Neural crest cell (in vitro differentiated cells): ENCODE results near the gene CELF4. TPM values are rescaled to one million over a fixed set of nuclear protein-coding genes. Genes with fewer than 3 reads are reported as not detected.

Source experiments
- DNase-seq: peaks from one replicate; pipeline ENCODE4 v3.0.0; 2021; ENCODE audit warnings: low read depth, mixed read lengths, low spot score
- H3K27ac Mint-ChIP-seq: one replicate; pipeline ENCODE4 v1.8.0; 2021; ENCODE audit warnings: mild to moderate bottlenecking, mixed read lengths; ENCODE audit not compliant: unreplicated experiment
- H3K27me3 Mint-ChIP-seq: 2 replicates; pipeline ENCODE4 v1.8.0; 2021; ENCODE audit warnings: low read depth, mild to moderate bottlenecking, mixed read lengths
- H3K36me3 Mint-ChIP-seq: 2 replicates; pipeline ENCODE4 v1.8.0; 2021; ENCODE audit warnings: low read depth, mild to moderate bottlenecking, mixed read lengths
- H3K4me1 Mint-ChIP-seq: 2 replicates; pipeline ENCODE4 v1.8.0; 2021; ENCODE audit warnings: mixed read lengths
- H3K4me3 Mint-ChIP-seq: one replicate; pipeline ENCODE4 v1.8.0; 2021; ENCODE audit warnings: mild to moderate bottlenecking, mixed read lengths
- H3K9me3 Mint-ChIP-seq: 2 replicates; pipeline ENCODE4 v1.8.0; 2021; ENCODE audit warnings: mixed read lengths
- total RNA-seq: library from RNA; stranded (reverse); gene quantifications from 2 replicates; pipeline ENCODE4 v1.2.1, GENCODE V29; 2021
- TF ChIP-seq, protein P1 (sequence below): fragments of 200-600 bp; sonication (generic); conservative IDR thresholded peaks from 2 replicates; pipeline ENCODE4 v1.5.0; 2021; ENCODE audit warnings: antibody characterized with exemption, mild to moderate bottlenecking

Gene CELF4
- total RNA-seq, 1 donor from 2014 or later = 1.9 TPM

DNA sequence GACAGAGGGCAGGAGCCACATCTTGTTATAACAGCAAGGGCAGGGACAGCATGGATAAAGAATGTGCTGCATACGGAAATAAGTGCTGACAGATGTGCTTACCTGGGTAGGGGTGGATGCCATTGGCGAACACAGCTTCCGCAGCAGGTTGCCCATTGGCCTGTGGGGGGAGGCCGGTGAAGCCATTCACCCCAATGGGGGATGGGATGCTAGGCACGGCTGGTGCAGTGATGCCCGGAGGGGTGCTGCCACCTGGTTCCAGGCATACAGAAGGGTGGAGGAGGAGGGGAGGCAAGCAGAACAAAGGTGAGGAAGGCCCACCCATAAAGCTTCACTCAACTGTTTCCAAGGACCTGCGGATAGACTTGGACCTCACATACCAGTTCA lies 294.9 kb downstream of the CELF4 start:
- TF ChIP-seq, protein P1, sequence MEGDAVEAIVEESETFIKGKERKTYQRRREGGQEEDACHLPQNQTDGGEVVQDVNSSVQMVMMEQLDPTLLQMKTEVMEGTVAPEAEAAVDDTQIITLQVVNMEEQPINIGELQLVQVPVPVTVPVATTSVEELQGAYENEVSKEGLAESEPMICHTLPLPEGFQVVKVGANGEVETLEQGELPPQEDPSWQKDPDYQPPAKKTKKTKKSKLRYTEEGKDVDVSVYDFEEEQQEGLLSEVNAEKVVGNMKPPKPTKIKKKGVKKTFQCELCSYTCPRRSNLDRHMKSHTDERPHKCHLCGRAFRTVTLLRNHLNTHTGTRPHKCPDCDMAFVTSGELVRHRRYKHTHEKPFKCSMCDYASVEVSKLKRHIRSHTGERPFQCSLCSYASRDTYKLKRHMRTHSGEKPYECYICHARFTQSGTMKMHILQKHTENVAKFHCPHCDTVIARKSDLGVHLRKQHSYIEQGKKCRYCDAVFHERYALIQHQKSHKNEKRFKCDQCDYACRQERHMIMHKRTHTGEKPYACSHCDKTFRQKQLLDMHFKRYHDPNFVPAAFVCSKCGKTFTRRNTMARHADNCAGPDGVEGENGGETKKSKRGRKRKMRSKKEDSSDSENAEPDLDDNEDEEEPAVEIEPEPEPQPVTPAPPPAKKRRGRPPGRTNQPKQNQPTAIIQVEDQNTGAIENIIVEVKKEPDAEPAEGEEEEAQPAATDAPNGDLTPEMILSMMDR = no peak
- no peaks in the 10 kb centered on the region for H3K36me3 Mint-ChIP-seq
- H3K27ac Mint-ChIP-seq = no peak overlapping the region
- no peaks in the 10 kb centered on the region for H3K4me1 Mint-ChIP-seq
- peaks cover 5% of the 10 kb centered on the region for H3K9me3 Mint-ChIP-seq
- no peak for DNase-seq
- H3K4me3 Mint-ChIP-seq = no peak overlapping the region
- peaks cover 19% of the 10 kb centered on the region for H3K27me3 Mint-ChIP-seq

DNA sequence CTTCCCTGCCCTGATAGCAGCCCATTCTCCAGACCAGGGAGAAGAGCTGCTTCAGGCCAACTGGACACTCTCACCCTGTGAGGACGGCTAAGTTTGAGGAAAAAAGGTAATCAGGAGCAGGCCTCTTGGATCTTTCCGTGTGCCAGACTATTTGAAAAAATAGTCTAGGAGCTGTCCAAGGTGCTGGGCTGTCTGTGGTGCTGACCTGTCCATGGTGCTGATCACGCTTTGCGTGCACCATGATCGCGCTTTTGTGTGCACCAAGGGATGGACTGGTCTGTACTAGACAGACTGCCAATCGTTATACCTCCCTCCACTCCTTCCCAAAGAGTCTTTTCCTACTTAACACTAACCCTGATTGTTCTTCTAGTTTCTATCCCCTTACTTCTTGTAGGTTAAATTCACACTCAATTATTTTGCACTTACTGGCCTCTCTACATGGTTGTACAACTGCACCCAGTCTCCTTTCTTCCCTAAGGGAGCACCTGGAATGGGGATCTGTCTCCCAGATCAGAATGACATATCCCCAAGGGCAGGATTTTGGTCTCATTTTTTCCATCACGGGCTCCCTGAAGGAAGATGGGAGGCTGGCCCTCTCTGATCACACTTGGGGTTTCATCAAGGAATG lies 295.4 kb downstream of the CELF4 start:
- H3K27me3 Mint-ChIP-seq = peaks cover 19% of the 10 kb centered on the region
- TF ChIP-seq, protein P1 = no peak
- no peak overlapping the region for H3K27ac Mint-ChIP-seq
- peaks cover 2% of the 10 kb centered on the region for H3K9me3 Mint-ChIP-seq
- H3K4me1 Mint-ChIP-seq = no peaks in the 10 kb centered on the region
- H3K36me3 Mint-ChIP-seq = no peaks in the 10 kb centered on the region
- peak; percentile 80 for DNase-seq
- no peak overlapping the region for H3K4me3 Mint-ChIP-seq

DNA sequence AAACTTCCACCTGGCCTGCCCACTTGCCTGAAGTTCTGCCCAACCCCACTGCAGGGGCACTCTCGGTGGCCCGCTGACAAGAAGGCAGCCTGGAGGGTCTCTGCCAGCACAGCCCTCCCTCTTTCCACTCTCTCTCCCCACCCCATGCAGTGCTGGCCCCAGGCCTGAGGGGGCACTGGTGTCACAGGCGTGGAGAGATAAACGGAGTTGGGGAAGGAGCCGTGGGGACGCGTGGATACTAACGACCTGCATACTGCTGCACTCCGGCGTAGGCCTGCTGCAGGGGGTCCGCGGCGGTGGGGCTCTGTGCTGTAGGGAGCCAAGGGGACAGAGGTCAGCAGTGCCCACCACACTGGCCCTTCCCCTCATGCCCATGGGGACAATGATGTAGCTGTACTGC lies 299.3 kb downstream of the CELF4 start:
- Mint-ChIP-seq H3K4me3 (no peak overlapping the region), H3K9me3 (no peaks in the 10 kb centered on the region), H3K36me3 (no peaks in the 10 kb centered on the region), H3K27ac (no peak overlapping the region), H3K27me3 (peaks cover 19% of the 10 kb centered on the region), H3K4me1 (no peaks in the 10 kb centered on the region)
- DNase-seq = peak; percentile 26
- TF ChIP-seq, protein P1 = peak; percentile 47

DNA sequence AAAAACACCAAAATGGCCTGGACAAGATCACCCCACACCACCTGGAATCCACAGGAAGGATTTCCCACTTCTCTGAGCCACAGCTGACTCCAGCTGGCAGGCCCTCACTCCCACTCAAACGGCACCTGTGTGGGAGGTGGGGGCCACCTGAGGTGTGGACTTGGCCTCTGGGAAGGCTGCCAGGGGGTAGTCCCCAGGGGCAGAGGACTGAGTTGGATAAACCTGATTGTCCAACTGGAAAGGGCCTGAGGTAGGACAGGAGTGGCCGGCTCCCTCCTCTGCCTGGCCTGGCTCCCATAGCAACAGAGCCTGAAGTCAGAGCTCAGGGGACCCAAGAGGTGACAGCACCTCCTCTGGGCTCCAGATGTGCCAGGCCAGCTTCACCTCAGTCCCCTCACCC lies 300.2 kb downstream of the CELF4 start:
- Mint-ChIP-seq H3K9me3 (no peaks in the 10 kb centered on the region), H3K27ac (no peak overlapping the region), H3K4me1 (no peaks in the 10 kb centered on the region), H3K4me3 (no peak overlapping the region), H3K36me3 (no peaks in the 10 kb centered on the region), H3K27me3 (peaks cover 21% of the 10 kb centered on the region)
- TF ChIP-seq, protein P1 = no peak
- no peak for DNase-seq

DNA sequence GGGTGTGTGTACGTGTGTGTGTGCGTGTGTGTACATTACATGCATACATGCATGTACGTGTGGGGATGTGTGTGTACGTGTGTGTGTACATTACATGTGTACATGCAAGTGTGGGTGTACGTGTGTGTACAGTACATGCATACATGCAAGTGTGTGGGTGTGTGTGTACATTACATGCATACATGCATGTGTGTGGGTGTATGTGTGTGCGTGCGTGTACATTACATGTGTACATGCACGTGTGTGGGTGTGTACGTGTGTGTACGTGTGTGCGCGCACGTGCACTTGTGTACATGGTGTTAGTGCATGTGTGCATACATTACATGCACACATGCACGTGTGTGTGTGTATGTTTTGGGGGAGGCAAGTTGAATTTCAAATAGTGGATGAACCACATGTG lies 300.6 kb downstream of the CELF4 start:
- no peak overlapping the region for H3K4me3 Mint-ChIP-seq
- no peak overlapping the region for H3K27ac Mint-ChIP-seq
- TF ChIP-seq, protein P1 = no peak
- H3K36me3 Mint-ChIP-seq = no peaks in the 10 kb centered on the region
- no peak for DNase-seq
- no peaks in the 10 kb centered on the region for H3K4me1 Mint-ChIP-seq
- no peaks in the 10 kb centered on the region for H3K9me3 Mint-ChIP-seq
- peaks cover 20% of the 10 kb centered on the region for H3K27me3 Mint-ChIP-seq

DNA sequence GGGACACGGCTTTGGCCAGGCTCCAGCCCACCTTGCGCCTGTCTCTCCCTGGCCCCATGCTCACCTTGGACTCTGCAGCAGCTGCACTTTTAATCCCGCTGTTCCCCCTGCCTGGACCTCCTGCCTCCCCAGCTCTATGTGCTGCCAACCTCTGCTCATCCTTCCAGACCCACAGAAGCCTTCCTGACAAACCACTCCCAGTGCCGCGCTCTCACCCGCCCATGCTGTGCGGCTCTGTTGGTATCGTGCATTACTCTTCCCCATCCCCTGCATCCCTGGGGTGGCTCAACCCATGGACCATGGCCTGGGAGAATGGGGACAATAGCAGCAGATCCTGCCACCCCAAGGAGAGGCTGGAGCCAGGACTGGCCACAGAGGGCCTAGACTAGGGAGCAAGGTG lies 303.6 kb downstream of the CELF4 start:
- H3K27ac Mint-ChIP-seq = no peak overlapping the region
- no peak overlapping the region for H3K4me3 Mint-ChIP-seq
- no peaks in the 10 kb centered on the region for H3K4me1 Mint-ChIP-seq
- H3K36me3 Mint-ChIP-seq = no peaks in the 10 kb centered on the region
- peaks cover 29% of the 10 kb centered on the region for H3K27me3 Mint-ChIP-seq
- TF ChIP-seq, protein P1 = no peak
- no peak for DNase-seq
- H3K9me3 Mint-ChIP-seq = no peaks in the 10 kb centered on the region
